Neural cell (in vitro differentiated cells): ENCODE measurements around the gene ATRAID. TPM values are rescaled to one million over a fixed set of nuclear protein-coding genes. Genes with fewer than 3 reads are reported as not detected.

Source experiments
- H2AFZ ChIP-seq: fragments of 200-600, 300-800 bp; sonication (generic), shearing (Covaris generic); 2 replicates; pipeline ENCODE4 v1.6.0; 2014; ENCODE audit warnings: low read depth, mild to moderate bottlenecking, antibody characterized with exemption, low read length, moderate library complexity
- H3F3A ChIP-seq: fragments of 200-600 bp; shearing (Covaris generic); 2 replicates; pipeline ENCODE4 v1.6.1; 2016; ENCODE audit warnings: mild to moderate bottlenecking, moderate library complexity, mixed read lengths, antibody characterized with exemption, low read length; ENCODE audit not compliant: insufficient read depth, poor library complexity, severe bottlenecking
- H3K27ac ChIP-seq: fragments of 200-600, 300-800 bp; sonication (generic), shearing (Covaris generic); 2 replicates; pipeline ENCODE4 v1.5.1; 2014; ENCODE audit warnings: mild to moderate bottlenecking, low read length, moderate library complexity
- H3K27me3 ChIP-seq: fragments of 300-800, 200-600 bp; sonication (generic), shearing (Covaris generic); 2 replicates; pipeline ENCODE4 v1.6.0; 2014; ENCODE audit warnings: mild to moderate bottlenecking, low read depth, low read length, moderate library complexity; ENCODE audit not compliant: insufficient read depth
- H3K36me3 ChIP-seq: fragments of 300-800, 200-600 bp; sonication (generic), shearing (Covaris generic); 2 replicates; pipeline ENCODE4 v1.5.1; 2014; ENCODE audit warnings: mild to moderate bottlenecking, antibody characterized with exemption, low read length, moderate library complexity; ENCODE audit not compliant: insufficient read depth
- H3K4me2 ChIP-seq: fragments of 300-800, 200-600 bp; sonication (generic), shearing (Covaris generic); 2 replicates; pipeline ENCODE4 v1.6.0; 2014; ENCODE audit warnings: mild to moderate bottlenecking, low read length
- H3K4me3 ChIP-seq: fragments of 300-800, 200-600 bp; sonication (generic), shearing (Covaris generic); 2 replicates; pipeline ENCODE4 v1.5.1; 2014; ENCODE audit warnings: mild to moderate bottlenecking, low read length, moderate library complexity
- H3K79me2 ChIP-seq: fragments of 200-600 bp; shearing (Covaris generic); replicated peaks from 2 replicates; pipeline ENCODE4 v1.6.0; 2014; ENCODE audit warnings: mild to moderate bottlenecking, low read length, moderate library complexity; ENCODE audit not compliant: insufficient read depth
- H3K9ac ChIP-seq: fragments of 300-800, 200-600 bp; sonication (generic), shearing (Covaris generic); 2 replicates; pipeline ENCODE4 v1.6.1; 2016; ENCODE audit warnings: mild to moderate bottlenecking, low read length, mixed read lengths
- H3K9me2 ChIP-seq: fragments of 200-600 bp; shearing (Covaris generic); 2 replicates; pipeline ENCODE4 v1.6.1; 2016; ENCODE audit warnings: mild to moderate bottlenecking, low read length, mixed read lengths; ENCODE audit not compliant: insufficient read depth
- H3K9me3 ChIP-seq: fragments of 200-600, 300-800 bp; sonication (generic), shearing (Covaris generic); 2 replicates; pipeline ENCODE4 v1.6.1; 2016; ENCODE audit warnings: mild to moderate bottlenecking, mixed run types, low read length, moderate library complexity, mixed read lengths
- H4K20me1 ChIP-seq: fragments of 200-600 bp; shearing (Covaris generic); 2 replicates; pipeline ENCODE4 v1.6.1; 2016; ENCODE audit warnings: mild to moderate bottlenecking, mixed run types; ENCODE audit not compliant: insufficient read depth
- EP300 ChIP-seq: fragments of 450-650 bp; conservative IDR thresholded peaks from 2 replicates; pipeline ENCODE4 v1.6.1; 2014; ENCODE audit warnings: antibody characterized with exemption, mild to moderate bottlenecking, moderate library complexity; ENCODE audit not compliant: poor library complexity, severe bottlenecking
- EZH2 ChIP-seq: fragments of 200-600, 300-800 bp; shearing (Covaris generic), sonication (generic); IDR thresholded peaks from 2 replicates; pipeline ENCODE4 v1.6.1; 2014; ENCODE audit warnings: antibody characterized with exemption, low read length, borderline replicate concordance, mild to moderate bottlenecking; ENCODE audit not compliant: insufficient read depth, poor library complexity, severe bottlenecking
- MXI1 ChIP-seq: fragments of 450-650 bp; conservative IDR thresholded peaks from 2 replicates; pipeline ENCODE4 v1.6.1; 2014; ENCODE audit warnings: antibody characterized with exemption, mild to moderate bottlenecking; ENCODE audit not compliant: poor library complexity, severe bottlenecking
- POLR2AphosphoS5 ChIP-seq: IDR thresholded peaks from 2 replicates; pipeline ENCODE4 v1.6.1; 2012
- RAD21 ChIP-seq: fragments of 450-650 bp; conservative IDR thresholded peaks from 2 replicates; pipeline ENCODE4 v1.6.1; 2014; ENCODE audit warnings: antibody characterized with exemption, mild to moderate bottlenecking, moderate library complexity
- SMC3 ChIP-seq: fragments of 450-650 bp; conservative IDR thresholded peaks from 2 replicates; pipeline ENCODE4 v1.6.1; 2014; ENCODE audit warnings: antibody characterized with exemption, mild to moderate bottlenecking, moderate library complexity; ENCODE audit not compliant: poor library complexity
- TAF1 ChIP-seq: IDR thresholded peaks from 2 replicates; pipeline ENCODE4 v1.6.1; 2012; ENCODE audit warnings: low read depth
- polyA plus RNA-seq: library from polyadenylated mRNA; depleted of rRNA; stranded (reverse); fragments of >200 nt; gene quantifications from 2 replicates; pipeline ENCODE4 v1.2.3, GENCODE V29; 2014
- TF ChIP-seq, protein P1 (sequence below): IDR thresholded peaks from 2 replicates; pipeline ENCODE4 v1.6.1; 2012; ENCODE audit warnings: borderline replicate concordance
- TF ChIP-seq, protein P2 (sequence below): fragments of 450-650 bp; IDR thresholded peaks from 2 replicates; pipeline ENCODE4 v1.5.1; 2014; ENCODE audit warnings: antibody characterized with exemption, mild to moderate bottlenecking, moderate library complexity; ENCODE audit not compliant: poor library complexity, severe bottlenecking

ATRAID gene
- polyA plus RNA-seq, 1 donor from 2014 or later, result 94.3 TPM

DNA sequence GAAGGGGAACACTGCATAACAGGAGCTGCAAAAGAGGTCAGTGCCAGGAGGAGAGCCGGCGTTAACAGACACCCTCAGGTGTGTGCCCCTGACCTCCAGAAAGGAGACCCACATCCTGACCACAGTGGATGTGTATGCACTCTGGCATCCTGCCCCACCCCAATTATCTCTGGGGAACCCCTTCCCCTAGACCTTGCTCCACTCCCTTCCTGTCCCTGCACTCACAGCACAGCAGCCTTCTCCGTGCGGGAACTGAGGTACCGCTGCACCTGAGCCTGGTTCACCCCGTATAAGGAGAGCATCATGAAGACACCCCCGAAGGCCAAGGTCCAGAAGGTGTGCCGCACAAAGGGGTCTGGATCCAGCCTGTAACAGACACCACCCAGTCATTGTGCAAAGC, 7.3 kb upstream of the ATRAID start:
- H3K9me3 ChIP-seq, result no peaks in the 10 kb centered on the region
- no peak for TF ChIP-seq TAF1
- TF ChIP-seq RAD21, result no peak
- TF ChIP-seq EP300, result no peak
- TF ChIP-seq SMC3, result no peak
- TF ChIP-seq EZH2, result no peak
- TF ChIP-seq, protein P1, sequence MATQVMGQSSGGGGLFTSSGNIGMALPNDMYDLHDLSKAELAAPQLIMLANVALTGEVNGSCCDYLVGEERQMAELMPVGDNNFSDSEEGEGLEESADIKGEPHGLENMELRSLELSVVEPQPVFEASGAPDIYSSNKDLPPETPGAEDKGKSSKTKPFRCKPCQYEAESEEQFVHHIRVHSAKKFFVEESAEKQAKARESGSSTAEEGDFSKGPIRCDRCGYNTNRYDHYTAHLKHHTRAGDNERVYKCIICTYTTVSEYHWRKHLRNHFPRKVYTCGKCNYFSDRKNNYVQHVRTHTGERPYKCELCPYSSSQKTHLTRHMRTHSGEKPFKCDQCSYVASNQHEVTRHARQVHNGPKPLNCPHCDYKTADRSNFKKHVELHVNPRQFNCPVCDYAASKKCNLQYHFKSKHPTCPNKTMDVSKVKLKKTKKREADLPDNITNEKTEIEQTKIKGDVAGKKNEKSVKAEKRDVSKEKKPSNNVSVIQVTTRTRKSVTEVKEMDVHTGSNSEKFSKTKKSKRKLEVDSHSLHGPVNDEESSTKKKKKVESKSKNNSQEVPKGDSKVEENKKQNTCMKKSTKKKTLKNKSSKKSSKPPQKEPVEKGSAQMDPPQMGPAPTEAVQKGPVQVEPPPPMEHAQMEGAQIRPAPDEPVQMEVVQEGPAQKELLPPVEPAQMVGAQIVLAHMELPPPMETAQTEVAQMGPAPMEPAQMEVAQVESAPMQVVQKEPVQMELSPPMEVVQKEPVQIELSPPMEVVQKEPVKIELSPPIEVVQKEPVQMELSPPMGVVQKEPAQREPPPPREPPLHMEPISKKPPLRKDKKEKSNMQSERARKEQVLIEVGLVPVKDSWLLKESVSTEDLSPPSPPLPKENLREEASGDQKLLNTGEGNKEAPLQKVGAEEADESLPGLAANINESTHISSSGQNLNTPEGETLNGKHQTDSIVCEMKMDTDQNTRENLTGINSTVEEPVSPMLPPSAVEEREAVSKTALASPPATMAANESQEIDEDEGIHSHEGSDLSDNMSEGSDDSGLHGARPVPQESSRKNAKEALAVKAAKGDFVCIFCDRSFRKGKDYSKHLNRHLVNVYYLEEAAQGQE, result no peak
- TF ChIP-seq, protein P2, sequence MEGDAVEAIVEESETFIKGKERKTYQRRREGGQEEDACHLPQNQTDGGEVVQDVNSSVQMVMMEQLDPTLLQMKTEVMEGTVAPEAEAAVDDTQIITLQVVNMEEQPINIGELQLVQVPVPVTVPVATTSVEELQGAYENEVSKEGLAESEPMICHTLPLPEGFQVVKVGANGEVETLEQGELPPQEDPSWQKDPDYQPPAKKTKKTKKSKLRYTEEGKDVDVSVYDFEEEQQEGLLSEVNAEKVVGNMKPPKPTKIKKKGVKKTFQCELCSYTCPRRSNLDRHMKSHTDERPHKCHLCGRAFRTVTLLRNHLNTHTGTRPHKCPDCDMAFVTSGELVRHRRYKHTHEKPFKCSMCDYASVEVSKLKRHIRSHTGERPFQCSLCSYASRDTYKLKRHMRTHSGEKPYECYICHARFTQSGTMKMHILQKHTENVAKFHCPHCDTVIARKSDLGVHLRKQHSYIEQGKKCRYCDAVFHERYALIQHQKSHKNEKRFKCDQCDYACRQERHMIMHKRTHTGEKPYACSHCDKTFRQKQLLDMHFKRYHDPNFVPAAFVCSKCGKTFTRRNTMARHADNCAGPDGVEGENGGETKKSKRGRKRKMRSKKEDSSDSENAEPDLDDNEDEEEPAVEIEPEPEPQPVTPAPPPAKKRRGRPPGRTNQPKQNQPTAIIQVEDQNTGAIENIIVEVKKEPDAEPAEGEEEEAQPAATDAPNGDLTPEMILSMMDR, result no peak
- TF ChIP-seq POLR2AphosphoS5, result no peak
- TF ChIP-seq MXI1, result no peak
- no peaks in the 10 kb centered on the region for H3K79me2 ChIP-seq
- no peaks in the 10 kb centered on the region for H3K9me2 ChIP-seq
- H3K27ac ChIP-seq, result no peak overlapping the region
- no peak overlapping the region for H3K4me3 ChIP-seq
- no peak overlapping the region for H2AFZ ChIP-seq
- no peak overlapping the region for H3K9ac ChIP-seq
- no peaks in the 10 kb centered on the region for H3K27me3 ChIP-seq
- no peak overlapping the region for H3K4me2 ChIP-seq
- H3K36me3 ChIP-seq, result peaks cover 3% of the 10 kb centered on the region
- H4K20me1 ChIP-seq, result no peaks in the 10 kb centered on the region
- no peaks in the 10 kb centered on the region for H3F3A ChIP-seq

DNA sequence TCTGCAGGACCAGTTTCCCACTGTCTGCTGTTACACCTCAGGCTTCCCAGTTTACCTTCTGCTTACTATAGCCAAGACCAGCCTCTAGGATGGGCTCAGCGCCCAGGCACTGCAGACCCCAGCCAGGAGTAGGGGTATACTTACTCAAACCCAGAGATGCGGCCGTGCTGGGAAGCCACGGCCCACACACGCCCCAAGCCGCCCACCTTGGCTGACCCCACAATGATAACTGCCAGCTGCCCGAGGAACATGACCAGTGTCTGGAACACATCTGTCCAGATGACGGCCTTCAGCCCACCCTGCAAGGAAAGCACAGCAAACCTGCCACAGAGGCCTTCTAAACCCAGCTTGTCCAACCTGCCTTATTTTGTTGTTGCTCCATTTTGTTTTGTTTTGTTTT, 6.6 kb upstream of the ATRAID start:
- Histone ChIP-seq H3K9me3 (no peaks in the 10 kb centered on the region), H3K9me2 (no peaks in the 10 kb centered on the region), H3K27me3 (no peaks in the 10 kb centered on the region), H3K4me2 (no peak overlapping the region), H3F3A (no peaks in the 10 kb centered on the region), H3K9ac (no peak overlapping the region), H3K36me3 (peaks cover 3% of the 10 kb centered on the region), H4K20me1 (no peaks in the 10 kb centered on the region), H3K27ac (no peak overlapping the region), H2AFZ (no peak overlapping the region), H3K4me3 (no peak overlapping the region), H3K79me2 (no peaks in the 10 kb centered on the region)
- no peak for TF ChIP-seq EZH2
- no peak for TF ChIP-seq MXI1
- no peak for TF ChIP-seq RAD21
- TF ChIP-seq, protein P2, result no peak
- no peak for TF ChIP-seq POLR2AphosphoS5
- TF ChIP-seq, protein P1, result no peak
- TF ChIP-seq EP300, result no peak
- no peak for TF ChIP-seq TAF1
- no peak for TF ChIP-seq SMC3
